ENCODE measurements around the gene SMPDL3B. TPM values are rescaled to one million over a fixed set of nuclear protein-coding genes. Genes with fewer than 3 reads are reported as not detected.

Gene SMPDL3B
- total RNA-seq, 6 donors from 2014 or later = 7.3 to 57.1 (median 27.2) TPM

- H3K4me3 ChIP-seq = no peak overlapping the region
- ATAC-seq (ENCODE audit: low FRiP score in 2 of 2) (no peak), DNase-seq (no peak)
- peaks cover 5 to 73% (median 24%) of the 10 kb centered on the region in 4 donors for H3K36me3 ChIP-seq
- peak overlapping the region in 1 of 4 donors; percentile 17 for H3K27ac ChIP-seq
- no peaks in the 10 kb centered on the region for H3K9me3 ChIP-seq
- no peaks in the 10 kb centered on the region for H3K27me3 ChIP-seq
- no peak for TF ChIP-seq POLR2AphosphoS5 (IDR thresholded peaks at IDR 0.05)
- no peak for TF ChIP-seq EP300 (IDR thresholded peaks at IDR 0.05)
- TF ChIP-seq CTCF (IDR thresholded peaks at IDR 0.05) = no peak
- TF ChIP-seq POLR2A (IDR thresholded peaks at IDR 0.05) = no peak
- H3K4me1 ChIP-seq = peaks cover 0 to 5% (median 2%) of the 10 kb centered on the region in 4 donors
Observed at GRCh38 chr1:27971674-27972073, 36.9 kb downstream of the SMPDL3B start.

- TF ChIP-seq CTCF (IDR thresholded peaks at IDR 0.05) (no peak), POLR2A (IDR thresholded peaks at IDR 0.05) (no peak), POLR2AphosphoS5 (IDR thresholded peaks at IDR 0.05) (no peak)
- DNase-seq = no peak
Observed at GRCh38 chr1:27972141-27972540, 37.3 kb downstream of the SMPDL3B start.

GRCh38 chr1:27973771-27974416, 39.1 kb downstream of the SMPDL3B start:
- TF ChIP-seq POLR2AphosphoS5 (IDR thresholded peaks at IDR 0.05) = no peak
- no peak for TF ChIP-seq CTCF (IDR thresholded peaks at IDR 0.05)
- TF ChIP-seq POLR2A (IDR thresholded peaks at IDR 0.05) = no peak
- WGBS, 2 donors = 70 to 80% methylated on average over 4 of the region's 4 CpGs
- no peaks in the 10 kb centered on the region for H3K9me3 ChIP-seq
- no peak for ATAC-seq (ENCODE audit: low FRiP score in 2 of 2)
- DNase-seq = no peak
- peaks cover 0 to 5% (median 2%) of the 10 kb centered on the region in 4 donors for H3K4me1 ChIP-seq
- no peak overlapping the region for H3K27ac ChIP-seq
- H3K36me3 ChIP-seq = peaks cover 0 to 65% (median 15%) of the 10 kb centered on the region in 4 donors
- H3K27me3 ChIP-seq = no peaks in the 10 kb centered on the region
- no peak overlapping the region for H3K4me3 ChIP-seq

More at GRCh38 chr1:27972141-27972540, 37.3 kb downstream of the SMPDL3B start:
- peaks cover 0 to 5% (median 2%) of the 10 kb centered on the region in 4 donors for H3K4me1 ChIP-seq
- no peak for ATAC-seq (ENCODE audit: low FRiP score in 2 of 2)
- peak overlapping the region in 1 of 4 donors; percentile 17 for H3K27ac ChIP-seq
- H3K9me3 ChIP-seq = no peaks in the 10 kb centered on the region
- H3K27me3 ChIP-seq = no peaks in the 10 kb centered on the region
- H3K36me3 ChIP-seq = peaks cover under 1 to 73% (median 20%) of the 10 kb centered on the region in 4 donors
- 68 to 80% methylated on average over 4 of the region's 4 CpGs for WGBS, 2 donors
- no peak overlapping the region for H3K4me3 ChIP-seq

- H3K4me1 ChIP-seq = peaks cover 2 to 7% (median 5%) of the 10 kb centered on the region in 4 donors
- peaks cover 0 to 65% (median 15%) of the 10 kb centered on the region in 4 donors for H3K36me3 ChIP-seq
- no peak for TF ChIP-seq CTCF (IDR thresholded peaks at IDR 0.05)
- no peak for TF ChIP-seq POLR2AphosphoS5 (IDR thresholded peaks at IDR 0.05)
- H3K27ac ChIP-seq = no peak overlapping the region
- H3K9me3 ChIP-seq = no peaks in the 10 kb centered on the region
- no peak for DNase-seq
- no peak for ATAC-seq (ENCODE audit: low FRiP score in 2 of 2)
- H3K27me3 ChIP-seq = no peaks in the 10 kb centered on the region
- no peak overlapping the region for H3K4me3 ChIP-seq
Observed at GRCh38 chr1:27974417-27974781, 39.6 kb downstream of the SMPDL3B start.

All from upper lobe of left lung (tissue), 6 donors.